Progenitor cell of endocrine pancreas (in vitro differentiated cells): ENCODE data around the gene AP1M2. TPM values are rescaled to one million over a fixed set of nuclear protein-coding genes. Genes with fewer than 3 reads are reported as not detected.

Experiments used
- DNase-seq: peaks from one replicate; pipeline ENCODE4 v3.0.0; 2021; ENCODE audit warnings: low spot score; ENCODE audit not compliant: unreplicated experiment
- H3K27ac Mint-ChIP-seq: 2 replicates; pipeline ENCODE4 v1.8.0; 2021; ENCODE audit warnings: mild to moderate bottlenecking, moderate library complexity, mixed read lengths
- H3K27me3 Mint-ChIP-seq: 2 replicates; pipeline ENCODE4 v1.8.0; 2021; ENCODE audit warnings: mixed read lengths
- H3K36me3 Mint-ChIP-seq: 2 replicates; pipeline ENCODE4 v1.8.0; 2022; ENCODE audit warnings: mixed read lengths; ENCODE audit not compliant: insufficient read depth
- H3K4me1 Mint-ChIP-seq: 2 replicates; pipeline ENCODE4 v1.8.0; 2021; ENCODE audit warnings: low read depth, mixed read lengths
- H3K4me3 Mint-ChIP-seq: 2 replicates; pipeline ENCODE4 v1.8.0; 2021; ENCODE audit warnings: low read depth, mild to moderate bottlenecking, moderate library complexity, mixed read lengths
- H3K9me3 Mint-ChIP-seq: 2 replicates; pipeline ENCODE4 v1.8.0; 2021; ENCODE audit warnings: low read depth, mixed read lengths
- long read RNA-seq: library from polyadenylated mRNA; unstranded; transcript quantifications from one replicate; pipeline ENCODE4 v2.0.0, GENCODE V29; 2020
- total RNA-seq: library from RNA; stranded (reverse); gene quantifications from 2 replicates; pipeline ENCODE4 v1.2.1, GENCODE V29; 2021
- TF ChIP-seq, protein P1 (sequence below): fragments of 200-600 bp; sonication (generic); IDR thresholded peaks from one replicate; pipeline ENCODE4 v1.5.0; 2021; ENCODE audit warnings: antibody characterized with exemption, mild to moderate bottlenecking; ENCODE audit not compliant: unreplicated experiment

Gene AP1M2
- 107 and 110 TPM in 2 replicates for total RNA-seq
- long read RNA-seq, transcript AP1M2-201 (12 exons, 1,749 nt) = major isoform, 531 of 707 reads
- long read RNA-seq, transcript AP1M2-207 (12 exons, 1,757 nt) = minor isoform, 119 of 707 reads
- long read RNA-seq, partial matches to known transcripts = 12 of 707 reads
- long read RNA-seq, other reads (novel, unspliced or antisense) = 45 of 707 reads

- Mint-ChIP-seq H3K4me1 (peaks cover 8% of the 10 kb centered on the region), H3K36me3 (peaks cover 1% of the 10 kb centered on the region), H3K27ac (peak within 1 kb of the TSS; percentile 90), H3K4me3 (peak within 1 kb of the TSS; percentile 93), H3K27me3 (peaks cover 8% of the 10 kb centered on the region), H3K9me3 (peaks cover 5% of the 10 kb centered on the region)
- TF ChIP-seq, protein P1, sequence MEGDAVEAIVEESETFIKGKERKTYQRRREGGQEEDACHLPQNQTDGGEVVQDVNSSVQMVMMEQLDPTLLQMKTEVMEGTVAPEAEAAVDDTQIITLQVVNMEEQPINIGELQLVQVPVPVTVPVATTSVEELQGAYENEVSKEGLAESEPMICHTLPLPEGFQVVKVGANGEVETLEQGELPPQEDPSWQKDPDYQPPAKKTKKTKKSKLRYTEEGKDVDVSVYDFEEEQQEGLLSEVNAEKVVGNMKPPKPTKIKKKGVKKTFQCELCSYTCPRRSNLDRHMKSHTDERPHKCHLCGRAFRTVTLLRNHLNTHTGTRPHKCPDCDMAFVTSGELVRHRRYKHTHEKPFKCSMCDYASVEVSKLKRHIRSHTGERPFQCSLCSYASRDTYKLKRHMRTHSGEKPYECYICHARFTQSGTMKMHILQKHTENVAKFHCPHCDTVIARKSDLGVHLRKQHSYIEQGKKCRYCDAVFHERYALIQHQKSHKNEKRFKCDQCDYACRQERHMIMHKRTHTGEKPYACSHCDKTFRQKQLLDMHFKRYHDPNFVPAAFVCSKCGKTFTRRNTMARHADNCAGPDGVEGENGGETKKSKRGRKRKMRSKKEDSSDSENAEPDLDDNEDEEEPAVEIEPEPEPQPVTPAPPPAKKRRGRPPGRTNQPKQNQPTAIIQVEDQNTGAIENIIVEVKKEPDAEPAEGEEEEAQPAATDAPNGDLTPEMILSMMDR = no peak
- DNase-seq = peak; percentile 50
Observed at GRCh38 chr19:10587022-10587838, at the start of gene AP1M2. AP1M2 (minus strand) TSS chr19:10587312; CDS start chr19:10587231, 81 bp downstream.

- H3K9me3 Mint-ChIP-seq = no peaks in the 10 kb centered on the region
- H3K27ac Mint-ChIP-seq = no peak overlapping the region
- H3K27me3 Mint-ChIP-seq = no peaks in the 10 kb centered on the region
- peaks cover 38% of the 10 kb centered on the region for H3K36me3 Mint-ChIP-seq
- TF ChIP-seq, protein P1 = no peak
- no peak overlapping the region for H3K4me3 Mint-ChIP-seq
- DNase-seq = no peak
- H3K4me1 Mint-ChIP-seq = peaks cover 1% of the 10 kb centered on the region
Observed at GRCh38 chr19:10636304-10636972, 49.3 kb upstream of the AP1M2 start.

- H3K36me3 Mint-ChIP-seq = peaks cover 40% of the 10 kb centered on the region
Observed at GRCh38 chr19:10634963-10635362, 47.9 kb upstream of the AP1M2 start.

GRCh38 chr19:10634430-10634829 is 47.3 kb upstream of the AP1M2 start:
- TF ChIP-seq, protein P1 = no peak
- no peak overlapping the region for H3K27ac Mint-ChIP-seq
- no peaks in the 10 kb centered on the region for H3K27me3 Mint-ChIP-seq
- peaks cover 1% of the 10 kb centered on the region for H3K4me1 Mint-ChIP-seq
- no peak overlapping the region for H3K4me3 Mint-ChIP-seq
- H3K36me3 Mint-ChIP-seq = peaks cover 40% of the 10 kb centered on the region
- no peak for DNase-seq
- no peaks in the 10 kb centered on the region for H3K9me3 Mint-ChIP-seq

More at GRCh38 chr19:10634963-10635362, 47.9 kb upstream of the AP1M2 start:
- Mint-ChIP-seq H3K4me3 (no peak overlapping the region), H3K27ac (no peak overlapping the region), H3K4me1 (peaks cover 1% of the 10 kb centered on the region), H3K27me3 (no peaks in the 10 kb centered on the region), H3K9me3 (no peaks in the 10 kb centered on the region)
- DNase-seq = no peak
- TF ChIP-seq, protein P1 = no peak

DNA sequence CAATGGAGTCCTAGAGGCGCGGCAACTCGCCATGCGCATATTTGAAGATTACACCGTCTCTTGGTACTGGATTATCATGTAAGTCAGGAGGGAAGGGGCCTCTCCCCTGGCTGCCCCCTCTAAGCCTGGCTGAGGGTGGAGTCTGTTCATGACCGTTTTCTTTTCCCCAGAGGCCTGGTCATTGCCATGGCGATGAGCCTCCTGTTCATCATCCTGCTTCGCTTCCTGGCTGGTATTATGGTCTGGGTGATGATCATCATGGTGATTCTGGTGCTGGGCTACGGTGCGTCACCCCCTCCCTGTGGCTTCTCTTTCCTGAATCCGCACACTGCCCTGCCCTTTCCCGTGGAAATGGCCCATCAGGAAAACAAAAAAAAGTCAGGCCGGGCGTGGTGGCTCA is 44.8 kb upstream of the AP1M2 start:
- TF ChIP-seq, protein P1 = no peak
- H3K4me3 Mint-ChIP-seq = no peak overlapping the region
- peaks cover 33% of the 10 kb centered on the region for H3K36me3 Mint-ChIP-seq

More for the DNA sequence above, 44.8 kb upstream of the AP1M2 start:
- DNase-seq = no peak
- Mint-ChIP-seq H3K27ac (peak overlapping the region; percentile 59), H3K9me3 (no peaks in the 10 kb centered on the region), H3K27me3 (no peaks in the 10 kb centered on the region), H3K4me1 (no peaks in the 10 kb centered on the region)
